CD14-positive monocyte (primary cell): ENCODE results near the gene DNAI1. TPM values are rescaled to one million over a fixed set of nuclear protein-coding genes. Genes with fewer than 3 reads are reported as not detected.

ENCODE experiments used
- DNase-seq, 3 donors: peaks; one replicate each; pipeline ENCODE4 v3.0.0-alpha.2; 2011 to 2022
- H2AFZ ChIP-seq: 2 replicates; pipeline ENCODE4 v1.6.0; 2012; ENCODE audit warnings: mild to moderate bottlenecking, low read depth, low read length, inconsistent platforms; ENCODE audit not compliant: insufficient read depth, poor library complexity, severe bottlenecking
- H3K27ac ChIP-seq, 2 donors: 1 replicate in 1 of 2; 2 replicates in 1 of 2; pipeline ENCODE4 v1.5.1; 2012 to 2013; ENCODE audit warnings: low read length in 2 of 2, control low read depth in 1 of 2, inconsistent platforms in 1 of 2, low read depth in 1 of 2, mild to moderate bottlenecking in 1 of 2
- H3K27me3 ChIP-seq, 2 donors: one replicate each; pipeline versions ENCODE4 v1.6.0 to v1.6.1; 2011 to 2013; ENCODE audit warnings: low read length in 2 of 2; ENCODE audit not compliant: control insufficient read depth in 2 of 2, insufficient read depth in 2 of 2
- H3K36me3 ChIP-seq, 2 donors: replicated peaks in 1 of 2; 1 replicate in 1 of 2; 2 replicates in 1 of 2; pipeline versions ENCODE4 v1.5.1 to v1.6.1; 2012 to 2013; ENCODE audit warnings: low read length in 2 of 2, control low read depth in 1 of 2, inconsistent platforms in 1 of 2, mild to moderate bottlenecking in 1 of 2; ENCODE audit not compliant: insufficient read depth in 2 of 2, control insufficient read depth in 1 of 2
- H3K4me1 ChIP-seq, 2 donors: 1 replicate in 1 of 2; 2 replicates in 1 of 2; pipeline versions ENCODE4 v1.5.1 to v1.6.1; 2012 to 2013; ENCODE audit warnings: low read length in 2 of 2, control low read depth in 1 of 2, inconsistent platforms in 1 of 2, mild to moderate bottlenecking in 1 of 2, moderate library complexity in 1 of 2; ENCODE audit not compliant: insufficient read depth in 2 of 2, control insufficient read depth in 1 of 2
- H3K4me2 ChIP-seq: replicated peaks from 2 replicates; pipeline ENCODE3; 2012; ENCODE audit warnings: low read length, moderate library complexity, mild to moderate bottlenecking; ENCODE audit not compliant: poor library complexity, severe bottlenecking; ENCODE audit errors: extremely low read depth
- H3K4me3 ChIP-seq, 3 experiments: fragments of 200-600 bp in 1 of 3; sonication (generic) in 1 of 3; replicated peaks in 1 of 3; 1 replicate in 2 of 3; 2 replicates in 1 of 3; pipeline ENCODE4 v1.5.1; 2011 to 2013; ENCODE audit warnings: low read length in 3 of 3, mild to moderate bottlenecking in 3 of 3, control low read depth in 2 of 3, low read depth in 2 of 3, inconsistent platforms in 1 of 3, moderate library complexity in 1 of 3
- H3K79me2 ChIP-seq: 2 replicates; pipeline ENCODE4 v1.6.0; 2012; ENCODE audit warnings: mild to moderate bottlenecking, control low read depth, inconsistent platforms, low read length, moderate library complexity; ENCODE audit not compliant: insufficient read depth
- H3K9ac ChIP-seq: 2 replicates; pipeline ENCODE4 v1.6.0; 2017; ENCODE audit warnings: low read length, mild to moderate bottlenecking; ENCODE audit not compliant: insufficient read depth, poor library complexity, severe bottlenecking
- H3K9me3 ChIP-seq, 2 donors: replicated peaks in 1 of 2; 1 replicate in 1 of 2; 2 replicates in 1 of 2; pipeline versions ENCODE4 v1.5.1 to v1.6.1; 2012 to 2013; ENCODE audit warnings: low read length in 2 of 2, control low read depth in 1 of 2; ENCODE audit not compliant: control insufficient read depth in 1 of 2, insufficient read depth in 1 of 2
- H4K20me1 ChIP-seq: 2 replicates; pipeline ENCODE4 v1.6.0; 2012; ENCODE audit warnings: mild to moderate bottlenecking, low read length, control low read depth, moderate library complexity; ENCODE audit not compliant: insufficient read depth
- H3K27ac Mint-ChIP-seq, 7 donors: one replicate each; pipeline ENCODE4 v1.8.0; 2020; ENCODE audit warnings: mild to moderate bottlenecking in 7 of 7, mixed read lengths in 7 of 7, moderate library complexity in 6 of 7, inconsistent platforms in 2 of 7
- H3K27me3 Mint-ChIP-seq, 3 donors: one replicate each; pipeline ENCODE4 v1.8.0; 2021 to 2022; ENCODE audit warnings: low read depth in 3 of 3, mild to moderate bottlenecking in 3 of 3, mixed read lengths in 3 of 3, moderate library complexity in 3 of 3, inconsistent platforms in 1 of 3
- H3K36me3 Mint-ChIP-seq, 2 donors: one replicate each; pipeline ENCODE4 v1.8.0; 2020; ENCODE audit warnings: mixed read lengths in 2 of 2, inconsistent platforms in 1 of 2, mild to moderate bottlenecking in 1 of 2
- H3K4me1 Mint-ChIP-seq: one replicate; pipeline ENCODE4 v1.8.0; 2020; ENCODE audit warnings: mild to moderate bottlenecking, mixed read lengths
- H3K4me3 Mint-ChIP-seq, 2 donors: one replicate each; pipeline ENCODE4 v1.8.0; 2020; ENCODE audit warnings: mild to moderate bottlenecking in 2 of 2, mixed read lengths in 2 of 2, moderate library complexity in 1 of 2
- H3K9me3 Mint-ChIP-seq, 7 donors: one replicate each; pipeline ENCODE4 v1.8.0; 2020 to 2022; ENCODE audit warnings: mixed read lengths in 7 of 7, mild to moderate bottlenecking in 6 of 7, moderate library complexity in 6 of 7, inconsistent platforms in 2 of 7
- CTCF ChIP-seq: fragments of 200-600 bp; IDR thresholded peaks from one replicate; pipeline ENCODE4 v1.8.0; 2022; ENCODE audit warnings: antibody characterized with exemption, mild to moderate bottlenecking
- WGBS: methylation state at CpG from one replicate; pipeline ENCODE4 v1.1.5; 2013; ENCODE audit warnings: missing lambda C conversion rate; ENCODE audit not compliant: insufficient coverage; 5-methylcytosine and 5-hydroxymethylcytosine counted together
- intact Hi-C, 2 donors: fragments of 100-400 bp; cut with micrococcal nuclease; formaldehyde crosslinking; loops; one replicate each; pipeline versions ENCODE4 v1.15.0 to v1.15.1; 2023
- polyA plus RNA-seq, 3 donors: library from polyadenylated mRNA; depleted of rRNA in 1 of 3; unstranded in 2 of 3; stranded (reverse) in 1 of 3; fragments of 300-500 nt in 2 of 3; fragments of >200 nt in 1 of 3; fragmentation: Illumina TruSeq in 2 of 3; gene quantifications; 1 replicate in 2 of 3; 2 replicates in 1 of 3; pipeline ENCODE4 v1.2.3, GENCODE V29; 2012 to 2021

Gene DNAI1
- polyA plus RNA-seq, 3 donors: not detected

DNA sequence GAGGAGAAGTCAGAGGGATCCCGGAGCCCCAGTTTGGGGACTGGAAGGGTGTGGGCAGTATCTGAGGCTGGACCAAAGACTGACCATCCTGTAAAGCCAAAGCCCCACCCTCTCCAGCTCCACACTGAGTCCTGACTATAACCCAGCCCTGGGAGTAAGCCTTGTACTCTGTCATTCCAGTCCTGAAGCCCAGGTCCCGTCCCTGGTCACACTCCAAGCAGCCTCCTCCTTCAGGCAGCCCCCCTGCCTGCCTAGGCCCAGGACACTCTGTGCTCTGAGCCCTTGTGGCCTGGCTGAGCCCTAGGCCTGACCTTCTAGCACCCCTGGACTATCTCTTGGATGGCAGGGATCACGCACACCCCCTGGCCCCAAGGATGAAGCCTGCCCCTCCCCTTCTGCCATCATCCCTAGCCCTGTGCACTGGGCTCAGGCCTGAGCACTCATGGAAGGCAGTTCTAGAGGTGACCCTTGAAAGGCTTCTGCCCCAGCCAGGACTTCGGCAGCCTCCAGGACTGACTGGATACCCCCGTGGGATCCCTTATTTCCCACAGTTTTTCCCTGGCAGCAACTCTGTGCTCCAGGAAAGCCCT lies 92.2 kb downstream of the DNAI1 start:
- no peak for DNase-seq
- intact Hi-C loops: no loop called here
- H3K27me3 ChIP-seq: no peaks in the 10 kb centered on the region
- Mint-ChIP-seq H3K27me3 (peaks cover 3 to 20% (median 10%) of the 10 kb centered on the region in 3 donors), H3K36me3 (no peaks in the 10 kb centered on the region), H3K4me3 (no peak overlapping the region), H3K27ac (no peak overlapping the region), H3K4me1 (no peaks in the 10 kb centered on the region), H3K9me3 (no peaks in the 10 kb centered on the region)
- no peaks in the 10 kb centered on the region for H3K9me3 ChIP-seq
- no peaks in the 10 kb centered on the region for H3K79me2 ChIP-seq
- H4K20me1 ChIP-seq: no peaks in the 10 kb centered on the region
- no peaks in the 10 kb centered on the region for H3K4me1 ChIP-seq
- H3K36me3 ChIP-seq: no peaks in the 10 kb centered on the region
- no peak overlapping the region for H3K4me3 ChIP-seq
- 94% methylated on average over 4 of the region's 5 CpGs for WGBS
- no peak overlapping the region for H3K27ac ChIP-seq
- no peak overlapping the region for H3K9ac ChIP-seq
- H3K4me2 ChIP-seq: no peak overlapping the region
- H2AFZ ChIP-seq: no peak overlapping the region
- no peak for TF ChIP-seq CTCF

DNA sequence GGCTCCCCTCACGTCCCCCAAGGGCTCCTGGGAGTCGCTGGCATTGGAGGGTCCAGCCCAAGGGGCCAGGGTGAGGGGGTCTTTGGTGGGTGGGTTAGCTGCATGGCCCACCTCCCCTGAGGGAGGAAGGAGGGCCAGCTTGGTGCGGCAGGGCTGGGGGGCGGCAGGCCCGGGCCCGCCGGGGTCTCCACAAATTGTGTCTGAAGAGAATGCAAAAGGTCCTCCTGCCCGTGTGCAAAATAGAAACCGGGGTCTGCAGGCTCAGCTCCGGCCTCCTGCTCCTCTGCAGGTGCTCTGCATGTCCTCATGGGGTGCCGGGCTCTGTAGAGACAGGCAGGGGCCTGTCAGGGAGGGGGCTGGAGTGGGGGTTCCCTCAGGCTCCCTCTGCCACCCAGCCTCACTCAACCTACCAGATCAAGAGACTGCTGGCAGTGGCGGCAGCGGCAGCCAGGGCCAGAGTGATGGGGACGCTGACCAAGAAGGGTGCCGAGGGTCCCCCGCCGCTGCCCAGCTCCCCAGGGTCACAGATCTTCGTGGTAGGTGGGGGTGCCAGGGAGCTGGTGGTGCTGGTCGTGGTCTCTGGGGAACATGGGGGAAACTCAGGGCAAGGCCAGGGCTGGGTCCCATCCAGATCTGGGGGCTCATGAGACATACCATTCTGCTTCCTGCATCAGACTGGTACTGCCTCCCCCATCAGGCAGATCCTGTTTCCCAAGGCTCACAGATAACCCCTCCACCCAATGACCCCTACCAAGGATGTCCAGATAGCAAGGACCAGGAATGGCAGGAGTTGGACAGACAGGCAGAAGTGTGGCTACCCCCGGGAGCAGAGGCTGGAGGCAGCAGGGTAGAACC lies 93.4 kb downstream of the DNAI1 start:
- whole genome bisulfite sequencing: 88% methylated on average over 16 of the region's 20 CpGs
- H3K4me3 Mint-ChIP-seq: no peak overlapping the region

More for the DNA sequence above, 93.4 kb downstream of the DNAI1 start:
- H3K27me3 Mint-ChIP-seq: peaks cover 3 to 22% (median 11%) of the 10 kb centered on the region in 3 donors
- DNase-seq: no peak
- Histone ChIP-seq H3K4me3 (no peak overlapping the region), H3K4me2 (no peak overlapping the region), H3K4me1 (no peaks in the 10 kb centered on the region), H3K9ac (no peak overlapping the region), H4K20me1 (no peaks in the 10 kb centered on the region), H3K36me3 (no peaks in the 10 kb centered on the region), H3K27ac (no peak overlapping the region), H3K9me3 (no peaks in the 10 kb centered on the region), H3K27me3 (no peaks in the 10 kb centered on the region), H3K79me2 (no peaks in the 10 kb centered on the region), H2AFZ (no peak overlapping the region)
- TF ChIP-seq CTCF: no peak
- H3K9me3 Mint-ChIP-seq: no peaks in the 10 kb centered on the region
- no peaks in the 10 kb centered on the region for H3K36me3 Mint-ChIP-seq
- no peaks in the 10 kb centered on the region for H3K4me1 Mint-ChIP-seq
- intact Hi-C loops: no loop called here
- H3K27ac Mint-ChIP-seq: no peak overlapping the region
